HepG2 (cell line): Measurements from ENCODE around the gene CEACAM3. TPM values are rescaled to one million over a fixed set of nuclear protein-coding genes. Genes with fewer than 3 reads are reported as not detected.

ENCODE experiments used
- ATAC-seq: fragments of 200-7000 bp; cut with Tn5 transposase; 3 replicates; pipeline ENCODE4 v1.9.1; 2020; ENCODE audit warnings: mild to moderate bottlenecking, moderate library complexity
- BruUV-seq: library from RNA; stranded (reverse); fragments of 400-500 nt; replicated peaks from 2 replicates; lab custom pipeline; 2021; lab: Mats Ljungman, UMichigan
- CTCF ChIA-PET: fragments of 300-600 bp; formaldehyde crosslinking; extraction: SDS; loops from one replicate; lab custom pipeline; 2021; ENCODE audit warnings: low total read pairs, inconsistent platforms, low intra/inter-chr PET ratio; lab: Yijun Ruan, JAX
- POLR2A ChIA-PET: fragments of 350-600 bp; sonication (Branson Sonifier 250); formaldehyde crosslinking; loops from one replicate; lab custom pipeline; 2020; ENCODE audit warnings: antibody characterized with exemption, inconsistent platforms; lab: Yijun Ruan, JAX
- DNase-seq: peaks from one replicate; pipeline ENCODE4 v3.0.0-alpha.2; 2015; ENCODE audit warnings: low spot score
- FAIRE-seq: peaks from 3 replicates; lab custom pipeline; 2011; peaks lifted over from hg19 to GRCh38; lab: Jason Lieb, UNC
- H2AFZ ChIP-seq: one replicate; pipeline ENCODE4 v1.6.1; 2011; ENCODE audit warnings: low read length, inconsistent platforms
- H3K27ac ChIP-seq: fragments of 300-600 bp; 3 replicates; pipeline ENCODE4 v1.8.0; 2011; ENCODE audit warnings: mixed run types, mild to moderate bottlenecking, mixed read lengths, low read length, inconsistent platforms; ENCODE audit not compliant: insufficient read depth; ENCODE audit errors: extremely low read length
- H3K27me3 ChIP-seq, 2 experiments: fragments of 200-600 bp in 1 of 2; 2 replicates in 1 of 2; 3 replicates in 1 of 2; pipeline versions ENCODE4 v1.6.0 to v1.8.0; 2011; ENCODE audit warnings: low read length in 2 of 2, mild to moderate bottlenecking in 2 of 2, moderate library complexity in 2 of 2, inconsistent platforms in 1 of 2; ENCODE audit not compliant: insufficient read depth in 2 of 2, control insufficient read depth in 1 of 2
- H3K36me3 ChIP-seq, 2 experiments: fragments of 200-600 bp in 1 of 2; replicated peaks in 1 of 2; 2 replicates in 1 of 2; 3 replicates in 1 of 2; pipeline versions ENCODE4 v1.5.1 to v1.8.0; 2011; ENCODE audit warnings: low read length in 2 of 2, inconsistent platforms in 1 of 2; ENCODE audit not compliant: insufficient read depth in 2 of 2, control insufficient read depth in 1 of 2
- H3K4me1 ChIP-seq: 2 replicates; pipeline ENCODE4 v1.5.1; 2012; ENCODE audit warnings: low read length, inconsistent platforms; ENCODE audit not compliant: insufficient read depth
- H3K4me2 ChIP-seq: 2 replicates; pipeline ENCODE4 v1.6.0; 2011; ENCODE audit warnings: low read depth, low read length, inconsistent platforms
- H3K4me3 ChIP-seq, 3 experiments: fragments of 200-600 bp in 1 of 3; sonication (generic), shearing (Covaris generic) in 1 of 3; replicated peaks in 1 of 3; 2 replicates each; pipeline ENCODE4 v1.5.1; 2011 to 2016; ENCODE audit warnings: low read length in 3 of 3, inconsistent platforms in 2 of 3, low read depth in 2 of 3, mild to moderate bottlenecking in 2 of 3, control low read depth in 1 of 3, mixed read lengths in 1 of 3; ENCODE audit not compliant: insufficient read depth in 1 of 3
- H3K79me2 ChIP-seq: one replicate; pipeline ENCODE4 v1.6.1; 2011; ENCODE audit warnings: low read length, inconsistent platforms; ENCODE audit not compliant: insufficient read depth
- H3K9ac ChIP-seq: 2 replicates; pipeline ENCODE4 v1.6.0; 2011; ENCODE audit warnings: mild to moderate bottlenecking, low read depth, low read length, inconsistent platforms; ENCODE audit not compliant: insufficient read depth
- H3K9me3 ChIP-seq: 2 replicates; pipeline ENCODE4 v1.5.1; 2012; ENCODE audit warnings: mild to moderate bottlenecking, low read length
- H4K20me1 ChIP-seq: 2 replicates; pipeline ENCODE4 v1.6.0; 2011; ENCODE audit warnings: inconsistent platforms, mild to moderate bottlenecking, low read length, moderate library complexity; ENCODE audit not compliant: insufficient read depth
- EP300 ChIP-seq, 3 experiments: sonication (generic) in 1 of 3; formaldehyde crosslinking in 1 of 3; IDR thresholded peaks; 2 replicates each; pipeline versions ENCODE4 v1.5.1 to v1.6.1; 2011 to 2020; ENCODE audit warnings: low read depth in 2 of 3, low read length in 2 of 3, borderline replicate concordance in 1 of 3, improper control_type of control experiment in 1 of 3, mild to moderate bottlenecking in 1 of 3, missing genetic modification reagents in 1 of 3, moderate library complexity in 1 of 3
- IKZF4 ChIP-seq: sonication (generic); formaldehyde crosslinking; IDR thresholded peaks from 2 replicates; pipeline ENCODE4 v1.5.1; 2020; ENCODE audit warnings: borderline replicate concordance, mild to moderate bottlenecking, low read depth, missing genetic modification reagents; ENCODE audit errors: not compliant biosample characterization
- JARID2 ChIP-seq: sonication (generic); formaldehyde crosslinking; IDR thresholded peaks from 2 replicates; pipeline ENCODE4 v1.8.1; 2023; ENCODE audit warnings: missing genetic modification reagents, inconsistent platforms; ENCODE audit not compliant: insufficient replicate concordance
- ZFX ChIP-seq: sonication (generic); formaldehyde crosslinking; IDR thresholded peaks from 2 replicates; pipeline ENCODE4 v1.4.0; 2020; ENCODE audit warnings: mild to moderate bottlenecking, low read depth, missing genetic modification reagents, moderate library complexity
- ZNF232 ChIP-seq: sonication (generic); formaldehyde crosslinking; IDR thresholded peaks from 2 replicates; pipeline ENCODE4 v1.4.0; 2020; ENCODE audit warnings: missing genetic modification reagents, borderline replicate concordance
- ZNF530 ChIP-seq: sonication (generic); formaldehyde crosslinking; IDR thresholded peaks from 2 replicates; pipeline ENCODE4 v1.5.0; 2020; ENCODE audit warnings: low read depth, mild to moderate bottlenecking, missing genetic modification reagents
- ZNF556 ChIP-seq: sonication (generic); formaldehyde crosslinking; IDR thresholded peaks from 2 replicates; pipeline ENCODE4 v1.4.0; 2020; ENCODE audit warnings: mild to moderate bottlenecking, missing genetic modification reagents, borderline replicate concordance
- ZNF660 ChIP-seq: sonication (generic); formaldehyde crosslinking; IDR thresholded peaks from 2 replicates; pipeline ENCODE4 v1.5.1; 2020; ENCODE audit warnings: mild to moderate bottlenecking, low read depth, missing genetic modification reagents, borderline replicate concordance
- WGBS: methylation state at CpG from one replicate; pipeline ENCODE4 v1.1.6; 2017; ENCODE audit warnings: low lambda C conversion rate; 5-methylcytosine and 5-hydroxymethylcytosine counted together
- in situ Hi-C: cut with HindIII; loops from 2 replicates; pipeline ENCODE4 v1.10.0; 2017; ENCODE audit warnings: low pct_unique_long_range_greater_than_20kb; ENCODE audit not compliant: extremely low pct_ligation_motif_present
- intact Hi-C: fragments of 100-400 bp; cut with micrococcal nuclease; formaldehyde crosslinking; loops from one replicate; pipeline ENCODE4 v1.10.0; 2022; ENCODE audit not compliant: unreplicated experiment
- polyA plus RNA-seq, 8 experiments: library from polyadenylated mRNA; depleted of rRNA in 3 of 8; stranded (reverse) in 7 of 8; unstranded in 1 of 8; fragments of >200 nt; fragmentation: Illumina TruSeq in 4 of 8; extraction: Trizol in 4 of 8; gene quantifications; 2 replicates each; pipeline versions ENCODE4 v1.2.1 to v1.2.3, GENCODE V29; 2011 to 2016; ENCODE audit warnings: low read depth in 4 of 8, missing spikeins in 1 of 8, mixed read lengths in 1 of 8; ENCODE audit not compliant: insufficient read depth in 1 of 8
- total RNA-seq, 5 experiments: library from RNA; depleted of rRNA; stranded (reverse); fragments of >200 nt; fragmentation: Illumina TruSeq; extraction: Trizol; gene quantifications; 2 replicates each; pipeline ENCODE4 v1.2.3, GENCODE V29; 2016; ENCODE audit warnings: low read depth in 1 of 5
- TF ChIP-seq, protein P1 (sequence below): sonication (generic); formaldehyde crosslinking; IDR thresholded peaks from 2 replicates; pipeline ENCODE4 v1.4.0; 2020; ENCODE audit warnings: missing genetic modification reagents
- TF ChIP-seq, protein P2 (sequence below): sonication (generic); formaldehyde crosslinking; IDR thresholded peaks from 2 replicates; pipeline ENCODE4 v1.5.0; 2020; ENCODE audit warnings: mild to moderate bottlenecking, missing genetic modification reagents, borderline replicate concordance
- TF ChIP-seq, protein P3 (sequence below): sonication (generic); formaldehyde crosslinking; IDR thresholded peaks from 2 replicates; pipeline ENCODE4 v1.5.1; 2020; ENCODE audit warnings: missing genetic modification reagents, mild to moderate bottlenecking, borderline replicate concordance

CEACAM3 gene
- total and polyA plus RNA-seq, 2 of the 13 experiments (the other 11 are each of a cell fraction or from before 2014, with no cell fraction given) = not detected

DNA sequence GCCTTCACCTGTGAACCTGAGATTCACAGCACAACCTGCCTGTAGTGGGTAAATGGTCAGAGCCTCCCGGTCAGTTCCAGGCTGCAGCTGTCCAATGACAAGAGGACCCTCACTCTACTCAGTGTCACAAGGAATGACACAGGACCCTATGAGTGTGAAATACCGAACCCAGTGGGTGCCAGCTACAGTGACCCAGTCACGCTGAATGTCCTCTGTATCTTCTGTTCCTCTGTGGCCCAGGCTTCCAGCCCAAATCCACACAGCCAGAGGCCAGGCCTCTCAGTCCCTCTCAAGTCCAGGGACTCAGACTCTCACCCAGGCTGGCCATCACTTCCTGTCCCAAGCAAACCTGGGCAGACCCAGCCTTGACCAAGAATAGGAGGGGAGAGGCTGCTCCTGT is 10.8 kb downstream of the CEACAM3 start:
- POLR2A ChIA-PET = no interaction called here

DNA sequence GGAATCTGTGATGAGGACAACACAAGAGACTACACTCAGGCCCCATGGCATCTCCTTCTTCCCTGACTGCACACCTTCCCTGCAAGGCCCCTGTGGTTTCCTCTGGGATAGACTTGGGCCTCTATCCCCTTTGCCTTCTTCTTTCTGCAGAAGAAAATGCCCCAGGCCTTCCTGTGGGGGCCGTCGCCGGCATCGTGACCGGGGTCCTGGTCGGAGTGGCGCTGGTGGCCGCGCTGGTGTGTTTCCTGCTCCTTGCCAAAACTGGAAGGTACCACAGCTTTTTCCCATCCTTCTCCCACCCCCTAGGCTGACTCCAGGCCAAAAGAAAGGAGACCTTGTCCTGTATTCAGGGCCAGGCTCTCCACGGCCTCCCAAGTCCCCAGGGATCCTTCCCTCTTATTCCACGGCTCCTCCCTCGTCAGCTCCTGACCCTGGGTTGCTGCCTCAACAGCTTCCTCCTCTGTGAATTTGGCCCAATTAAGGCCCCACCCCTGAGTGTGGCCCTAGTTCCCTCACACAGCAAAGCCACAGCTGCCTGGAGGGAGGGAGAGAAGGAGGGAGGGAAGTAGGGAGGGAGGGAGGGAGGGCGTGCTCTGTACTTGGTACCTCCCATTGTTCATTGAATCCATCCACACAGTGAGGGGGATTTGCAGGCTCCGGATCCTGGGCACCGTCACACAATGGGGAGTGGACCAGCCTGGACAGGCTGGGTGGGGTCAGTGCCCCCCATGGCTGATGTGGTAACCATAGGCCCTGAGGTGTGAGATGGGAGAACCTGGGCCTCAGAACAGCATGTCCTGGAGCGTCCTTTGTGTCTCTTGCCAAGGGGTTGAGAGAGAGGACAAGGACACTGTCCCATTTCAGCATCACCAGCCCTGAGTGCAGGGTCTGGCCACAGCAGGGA is 12.5 kb downstream of the CEACAM3 start:
- no peak for ATAC-seq
- CTCF ChIA-PET = no interaction called here
- no peaks in the 10 kb centered on the region for H3K36me3 ChIP-seq
- no peak overlapping the region for H2AFZ ChIP-seq
- no peaks in the 10 kb centered on the region for H3K9me3 ChIP-seq
- intact Hi-C loops = no loop called here
- peaks cover 2 to 16% of the 10 kb centered on the region in 2 experiments; a peak in 4 of 5 replicates for H3K27me3 ChIP-seq
- H3K79me2 ChIP-seq = no peaks in the 10 kb centered on the region
- 45% methylated on average over 15 of the region's 16 CpGs for WGBS
- H3K27ac ChIP-seq = no peak overlapping the region
- H4K20me1 ChIP-seq = no peaks in the 10 kb centered on the region
- H3K9ac ChIP-seq = no peak overlapping the region
- H3K4me2 ChIP-seq = no peak overlapping the region
- H3K4me3 ChIP-seq = no peak overlapping the region
- no peak for DNase-seq
- in situ Hi-C loops = no loop called here
- no peaks in the 10 kb centered on the region for H3K4me1 ChIP-seq
- POLR2A ChIA-PET = no interaction called here
- no TSS peak for BruUV-seq
- no peak for FAIRE-seq
- TF ChIP-seq, protein P1, sequence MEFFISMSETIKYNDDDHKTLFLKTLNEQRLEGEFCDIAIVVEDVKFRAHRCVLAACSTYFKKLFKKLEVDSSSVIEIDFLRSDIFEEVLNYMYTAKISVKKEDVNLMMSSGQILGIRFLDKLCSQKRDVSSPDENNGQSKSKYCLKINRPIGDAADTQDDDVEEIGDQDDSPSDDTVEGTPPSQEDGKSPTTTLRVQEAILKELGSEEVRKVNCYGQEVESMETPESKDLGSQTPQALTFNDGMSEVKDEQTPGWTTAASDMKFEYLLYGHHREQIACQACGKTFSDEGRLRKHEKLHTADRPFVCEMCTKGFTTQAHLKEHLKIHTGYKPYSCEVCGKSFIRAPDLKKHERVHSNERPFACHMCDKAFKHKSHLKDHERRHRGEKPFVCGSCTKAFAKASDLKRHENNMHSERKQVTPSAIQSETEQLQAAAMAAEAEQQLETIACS (CRISPR knock-in tag) = no peak
- TF ChIP-seq JARID2 (CRISPR knock-in tag) (no peak), ZNF556 (no peak), IKZF4 (no peak), ZNF232 (no peak), ZNF530 (CRISPR knock-in tag) (no peak)
- TF ChIP-seq, protein P2, sequence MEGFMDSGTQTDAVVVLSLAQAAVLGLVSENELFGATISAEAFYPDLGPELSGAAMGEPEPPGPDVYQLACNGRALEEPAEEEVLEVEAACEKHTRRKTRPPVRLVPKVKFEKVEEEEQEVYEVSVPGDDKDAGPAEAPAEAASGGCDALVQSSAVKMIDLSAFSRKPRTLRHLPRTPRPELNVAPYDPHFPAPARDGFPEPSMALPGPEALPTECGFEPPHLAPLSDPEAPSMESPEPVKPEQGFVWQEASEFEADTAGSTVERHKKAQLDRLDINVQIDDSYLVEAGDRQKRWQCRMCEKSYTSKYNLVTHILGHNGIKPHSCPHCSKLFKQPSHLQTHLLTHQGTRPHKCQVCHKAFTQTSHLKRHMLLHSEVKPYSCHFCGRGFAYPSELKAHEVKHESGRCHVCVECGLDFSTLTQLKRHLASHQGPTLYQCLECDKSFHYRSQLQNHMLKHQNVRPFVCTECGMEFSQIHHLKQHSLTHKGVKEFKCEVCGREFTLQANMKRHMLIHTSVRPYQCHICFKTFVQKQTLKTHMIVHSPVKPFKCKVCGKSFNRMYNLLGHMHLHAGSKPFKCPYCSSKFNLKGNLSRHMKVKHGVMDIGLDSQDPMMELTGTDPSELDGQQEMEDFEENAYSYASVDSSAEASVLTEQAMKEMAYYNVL (CRISPR knock-in tag) = no peak

More for the DNA sequence above, 10.8 kb downstream of the CEACAM3 start:
- intact Hi-C loops = no loop called here
- FAIRE-seq (no peak), ATAC-seq (no peak), DNase-seq (no peak)
- CTCF ChIA-PET = no interaction called here
- H3K27ac ChIP-seq = no peak overlapping the region
- H4K20me1 ChIP-seq = no peaks in the 10 kb centered on the region
- H3K9ac ChIP-seq = no peak overlapping the region
- no peak overlapping the region for H3K4me3 ChIP-seq
- no peaks in the 10 kb centered on the region for H3K4me1 ChIP-seq
- TF ChIP-seq EP300 (IDR thresholded peaks at IDR 0.05; ENCODE audit: low read depth in 2 of 2, low read length in 2 of 2) = no peak
- TF ChIP-seq EP300 (CRISPR knock-in tag; IDR thresholded peaks at IDR 0.05; ENCODE audit: borderline replicate concordance) = no peak
- TF ChIP-seq, protein P3, sequence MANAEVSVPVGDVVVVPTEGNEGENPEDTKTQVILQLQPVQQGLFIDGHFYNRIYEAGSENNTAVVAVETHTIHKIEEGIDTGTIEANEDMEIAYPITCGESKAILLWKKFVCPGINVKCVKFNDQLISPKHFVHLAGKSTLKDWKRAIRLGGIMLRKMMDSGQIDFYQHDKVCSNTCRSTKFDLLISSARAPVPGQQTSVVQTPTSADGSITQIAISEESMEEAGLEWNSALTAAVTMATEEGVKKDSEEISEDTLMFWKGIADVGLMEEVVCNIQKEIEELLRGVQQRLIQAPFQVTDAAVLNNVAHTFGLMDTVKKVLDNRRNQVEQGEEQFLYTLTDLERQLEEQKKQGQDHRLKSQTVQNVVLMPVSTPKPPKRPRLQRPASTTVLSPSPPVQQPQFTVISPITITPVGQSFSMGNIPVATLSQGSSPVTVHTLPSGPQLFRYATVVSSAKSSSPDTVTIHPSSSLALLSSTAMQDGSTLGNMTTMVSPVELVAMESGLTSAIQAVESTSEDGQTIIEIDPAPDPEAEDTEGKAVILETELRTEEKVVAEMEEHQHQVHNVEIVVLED (CRISPR knock-in tag) = no peak
- no peak for TF ChIP-seq ZNF660
- no peak for TF ChIP-seq ZFX (CRISPR knock-in tag)
- H3K4me2 ChIP-seq = no peak overlapping the region
- H3K79me2 ChIP-seq = no peaks in the 10 kb centered on the region
- in situ Hi-C loops = no loop called here
- 0% methylated on average over 3 of the region's 3 CpGs for WGBS
- H3K36me3 ChIP-seq = no peaks in the 10 kb centered on the region
- peaks cover 2 to 27% of the 10 kb centered on the region in 2 experiments; a peak in 4 of 5 replicates for H3K27me3 ChIP-seq
- H2AFZ ChIP-seq = no peak overlapping the region
- no peaks in the 10 kb centered on the region for H3K9me3 ChIP-seq
- BruUV-seq = no TSS peak
